ENCODE data around the gene ITIH3.

DNA sequence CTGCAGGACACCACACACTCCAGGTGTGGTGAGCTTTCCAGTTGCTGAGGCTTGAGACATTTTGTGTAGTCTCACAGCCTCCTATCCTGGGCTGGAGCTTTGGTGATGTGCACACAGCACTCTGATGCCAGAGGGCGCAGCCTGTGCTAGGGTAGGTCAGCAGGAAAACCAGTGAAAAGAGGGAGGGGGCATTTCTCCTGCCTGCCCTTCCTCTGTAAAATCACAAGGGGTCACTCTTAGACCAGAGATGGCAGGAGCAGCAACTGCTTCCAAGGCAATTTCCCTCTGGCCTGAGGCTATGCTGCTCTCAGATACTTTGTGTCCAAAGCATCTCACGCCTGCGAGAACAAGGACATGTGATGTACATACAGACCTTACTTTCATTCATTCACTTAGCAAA is 56.8 kb downstream of the ITIH3 start:
- TF ChIP-seq, protein P1, sequence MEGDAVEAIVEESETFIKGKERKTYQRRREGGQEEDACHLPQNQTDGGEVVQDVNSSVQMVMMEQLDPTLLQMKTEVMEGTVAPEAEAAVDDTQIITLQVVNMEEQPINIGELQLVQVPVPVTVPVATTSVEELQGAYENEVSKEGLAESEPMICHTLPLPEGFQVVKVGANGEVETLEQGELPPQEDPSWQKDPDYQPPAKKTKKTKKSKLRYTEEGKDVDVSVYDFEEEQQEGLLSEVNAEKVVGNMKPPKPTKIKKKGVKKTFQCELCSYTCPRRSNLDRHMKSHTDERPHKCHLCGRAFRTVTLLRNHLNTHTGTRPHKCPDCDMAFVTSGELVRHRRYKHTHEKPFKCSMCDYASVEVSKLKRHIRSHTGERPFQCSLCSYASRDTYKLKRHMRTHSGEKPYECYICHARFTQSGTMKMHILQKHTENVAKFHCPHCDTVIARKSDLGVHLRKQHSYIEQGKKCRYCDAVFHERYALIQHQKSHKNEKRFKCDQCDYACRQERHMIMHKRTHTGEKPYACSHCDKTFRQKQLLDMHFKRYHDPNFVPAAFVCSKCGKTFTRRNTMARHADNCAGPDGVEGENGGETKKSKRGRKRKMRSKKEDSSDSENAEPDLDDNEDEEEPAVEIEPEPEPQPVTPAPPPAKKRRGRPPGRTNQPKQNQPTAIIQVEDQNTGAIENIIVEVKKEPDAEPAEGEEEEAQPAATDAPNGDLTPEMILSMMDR (IDR thresholded peaks at IDR 0.05; ENCODE audit: poor library complexity, severe bottlenecking) = peak; percentile 69
- TF ChIP-seq, protein P2, sequence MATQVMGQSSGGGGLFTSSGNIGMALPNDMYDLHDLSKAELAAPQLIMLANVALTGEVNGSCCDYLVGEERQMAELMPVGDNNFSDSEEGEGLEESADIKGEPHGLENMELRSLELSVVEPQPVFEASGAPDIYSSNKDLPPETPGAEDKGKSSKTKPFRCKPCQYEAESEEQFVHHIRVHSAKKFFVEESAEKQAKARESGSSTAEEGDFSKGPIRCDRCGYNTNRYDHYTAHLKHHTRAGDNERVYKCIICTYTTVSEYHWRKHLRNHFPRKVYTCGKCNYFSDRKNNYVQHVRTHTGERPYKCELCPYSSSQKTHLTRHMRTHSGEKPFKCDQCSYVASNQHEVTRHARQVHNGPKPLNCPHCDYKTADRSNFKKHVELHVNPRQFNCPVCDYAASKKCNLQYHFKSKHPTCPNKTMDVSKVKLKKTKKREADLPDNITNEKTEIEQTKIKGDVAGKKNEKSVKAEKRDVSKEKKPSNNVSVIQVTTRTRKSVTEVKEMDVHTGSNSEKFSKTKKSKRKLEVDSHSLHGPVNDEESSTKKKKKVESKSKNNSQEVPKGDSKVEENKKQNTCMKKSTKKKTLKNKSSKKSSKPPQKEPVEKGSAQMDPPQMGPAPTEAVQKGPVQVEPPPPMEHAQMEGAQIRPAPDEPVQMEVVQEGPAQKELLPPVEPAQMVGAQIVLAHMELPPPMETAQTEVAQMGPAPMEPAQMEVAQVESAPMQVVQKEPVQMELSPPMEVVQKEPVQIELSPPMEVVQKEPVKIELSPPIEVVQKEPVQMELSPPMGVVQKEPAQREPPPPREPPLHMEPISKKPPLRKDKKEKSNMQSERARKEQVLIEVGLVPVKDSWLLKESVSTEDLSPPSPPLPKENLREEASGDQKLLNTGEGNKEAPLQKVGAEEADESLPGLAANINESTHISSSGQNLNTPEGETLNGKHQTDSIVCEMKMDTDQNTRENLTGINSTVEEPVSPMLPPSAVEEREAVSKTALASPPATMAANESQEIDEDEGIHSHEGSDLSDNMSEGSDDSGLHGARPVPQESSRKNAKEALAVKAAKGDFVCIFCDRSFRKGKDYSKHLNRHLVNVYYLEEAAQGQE (IDR thresholded peaks at IDR 0.05; ENCODE audit: borderline replicate concordance) = no peak

Data from neural cell (in vitro differentiated cells).